ENCODE measurements around the gene ZNF778.

Gene ZNF778

DNA sequence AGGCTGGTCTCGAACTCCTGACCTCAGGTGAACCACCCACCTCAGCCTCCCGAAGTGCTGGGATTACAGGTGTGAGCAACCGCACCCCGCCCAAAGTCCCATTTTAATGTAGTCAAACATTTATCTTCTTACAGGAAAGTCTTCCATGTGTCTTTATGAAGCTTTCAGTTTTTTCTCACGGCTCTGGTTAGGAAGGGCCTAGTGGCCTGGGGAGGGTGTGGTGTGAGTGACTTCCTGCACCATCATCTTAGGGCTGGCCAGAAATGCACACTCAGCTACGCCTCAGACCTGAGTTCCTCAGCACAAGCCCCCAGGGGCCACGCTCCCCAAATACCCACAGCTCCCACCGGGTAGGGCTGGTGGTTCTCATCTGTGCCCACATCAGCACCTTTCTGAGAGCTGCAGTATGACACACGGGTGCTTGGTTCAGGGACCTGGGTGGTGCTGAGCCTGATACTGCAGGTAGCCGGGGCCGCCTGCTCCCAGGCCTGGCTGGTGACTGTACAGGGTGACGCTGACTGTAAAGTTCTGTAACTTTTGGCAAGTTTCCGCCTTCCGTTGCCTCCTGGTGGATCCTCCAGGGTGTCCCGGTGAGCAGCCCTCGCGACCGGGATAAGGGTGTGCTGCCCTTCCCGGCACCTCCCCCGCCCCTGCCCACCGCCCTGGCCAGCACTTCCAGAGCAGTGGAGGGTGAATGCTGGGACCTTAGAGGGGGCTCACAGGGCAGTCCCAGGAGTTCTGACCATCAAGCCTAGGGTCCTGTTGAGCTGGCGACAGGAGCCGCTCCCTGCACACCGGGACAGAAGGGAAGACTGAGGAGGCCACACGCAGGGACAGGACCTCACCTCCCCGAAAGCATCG lies 52.5 kb downstream of the ZNF778 start:
- Histone ChIP-seq H3K36me3 (ENCODE audit: control insufficient read depth in 1 of 2, insufficient read depth in 2 of 2, low read depth in 1 of 2, low read length in 2 of 2) (peaks cover 73 to 78% of the 10 kb centered on the region in 2 experiments), H2BK5ac (ENCODE audit: low read depth, low read length, poor library complexity, severe bottlenecking) (no peak overlapping the region), H4K91ac (ENCODE audit: low read length) (peak overlapping the region; percentile 28), H3K4ac (ENCODE audit: low read depth in 1 of 2, low read length in 2 of 2) (no peak overlapping the region), H3K27me3 (ENCODE audit: control insufficient read depth in 1 of 2, insufficient read depth in 1 of 2, low read length in 2 of 2) (no peaks in the 10 kb centered on the region), H3K27ac (ENCODE audit: low read length, poor library complexity, severe bottlenecking) (no peak overlapping the region), H2BK120ac (ENCODE audit: low read depth, low read length) (no peak overlapping the region), H3K23ac (ENCODE audit: low read length in 2 of 2) (no peak overlapping the region), H3K9ac (ENCODE audit: low read length) (peak overlapping the region; percentile 55), H2BK15ac (ENCODE audit: low read depth, poor library complexity, severe bottlenecking) (no peak overlapping the region), H3K18ac (ENCODE audit: low read depth in 1 of 2, low read length in 2 of 2) (no peak overlapping the region), H3K4me3 (ENCODE audit: insufficient read depth in 1 of 2, low read depth in 1 of 2, low read length in 2 of 2) (peak overlapping the region in 1 of 2 experiments; percentile 23), H3K4me2 (ENCODE audit: low read length, poor library complexity, severe bottlenecking) (no peak overlapping the region), H2BK12ac (ENCODE audit: low read length in 2 of 2) (no peak overlapping the region), H3K4me1 (ENCODE audit: control insufficient read depth, insufficient read depth, low read depth, low read length) (peaks cover 7% of the 10 kb centered on the region), H3K14ac (ENCODE audit: low read length in 2 of 2) (no peak overlapping the region), H3K9me3 (ENCODE audit: control insufficient read depth, low read length) (no peaks in the 10 kb centered on the region), H2AFZ (ENCODE audit: low read depth, low read length) (no peak overlapping the region), H3K79me1 (replicated peaks; ENCODE audit: low read length, poor library complexity, severe bottlenecking) (peaks cover 42% of the 10 kb centered on the region), H2AK5ac (ENCODE audit: low read length, severe bottlenecking) (no peak overlapping the region), H4K8ac (ENCODE audit: low read length) (no peak overlapping the region)
- DNase-seq, result no peak
- WGBS, result 97% methylated on average over 25 of the region's 27 CpGs

DNA sequence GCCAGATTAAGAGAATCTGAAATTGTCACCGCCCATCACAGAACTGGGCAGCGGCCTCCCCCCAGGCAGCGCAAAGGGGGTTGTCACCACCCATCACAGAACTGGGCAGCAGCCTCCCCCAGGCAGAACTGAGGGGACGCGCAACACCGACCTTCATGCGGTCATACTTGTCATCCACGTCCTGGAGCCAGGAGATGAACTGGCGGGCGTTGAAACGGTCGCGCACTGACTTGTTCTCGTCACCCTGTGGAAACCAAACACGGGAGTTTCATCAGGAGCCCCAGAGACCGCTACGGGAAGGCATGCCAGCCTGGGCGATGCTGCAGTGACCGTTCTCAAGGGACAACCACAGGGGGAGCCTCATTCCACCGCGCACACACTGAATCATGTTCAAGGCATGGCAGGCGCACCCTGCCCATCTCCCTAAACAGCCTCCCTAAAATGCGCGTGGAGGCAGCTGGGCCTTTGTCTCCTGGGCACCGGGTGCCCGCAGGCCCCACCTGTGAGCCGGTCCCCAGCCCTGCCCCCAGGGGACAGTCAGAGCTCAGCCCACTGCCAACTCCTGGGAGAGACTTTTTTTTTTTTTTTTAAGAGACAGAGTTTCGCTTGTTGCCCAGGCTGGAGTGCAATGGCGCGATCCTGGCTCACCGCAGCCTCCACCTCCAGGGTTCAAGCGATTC lies 53.3 kb downstream of the ZNF778 start:
- H3K9me3 ChIP-seq (ENCODE audit: control insufficient read depth, low read length), result no peaks in the 10 kb centered on the region
- no peak overlapping the region for H2BK15ac ChIP-seq (ENCODE audit: low read depth, poor library complexity, severe bottlenecking)
- 98% methylated on average over 32 of the region's 32 CpGs for WGBS
- no peak overlapping the region for H3K4me3 ChIP-seq (ENCODE audit: insufficient read depth in 1 of 2, low read depth in 1 of 2, low read length in 2 of 2)
- no peak overlapping the region for H3K4me2 ChIP-seq (ENCODE audit: low read length, poor library complexity, severe bottlenecking)
- peaks cover 10% of the 10 kb centered on the region for H3K4me1 ChIP-seq (ENCODE audit: control insufficient read depth, insufficient read depth, low read depth, low read length)
- no peak overlapping the region for H3K4ac ChIP-seq (ENCODE audit: low read depth in 1 of 2, low read length in 2 of 2)
- H3K27me3 ChIP-seq (ENCODE audit: control insufficient read depth in 1 of 2, insufficient read depth in 1 of 2, low read length in 2 of 2), result no peaks in the 10 kb centered on the region
- peaks cover 46% of the 10 kb centered on the region for H3K79me1 ChIP-seq (replicated peaks; ENCODE audit: low read length, poor library complexity, severe bottlenecking)
- H2BK12ac ChIP-seq (ENCODE audit: low read length in 2 of 2), result no peak overlapping the region
- no peak overlapping the region for H3K27ac ChIP-seq (ENCODE audit: low read length, poor library complexity, severe bottlenecking)
- H4K8ac ChIP-seq (ENCODE audit: low read length), result no peak overlapping the region
- H3K9ac ChIP-seq (ENCODE audit: low read length), result peak overlapping the region; percentile 55
- no peak overlapping the region for H2AFZ ChIP-seq (ENCODE audit: low read depth, low read length)
- no peak overlapping the region for H2AK5ac ChIP-seq (ENCODE audit: low read length, severe bottlenecking)
- H4K91ac ChIP-seq (ENCODE audit: low read length), result no peak overlapping the region
- no peak overlapping the region for H3K18ac ChIP-seq (ENCODE audit: low read depth in 1 of 2, low read length in 2 of 2)
- H2BK120ac ChIP-seq (ENCODE audit: low read depth, low read length), result no peak overlapping the region
- H2BK5ac ChIP-seq (ENCODE audit: low read depth, low read length, poor library complexity, severe bottlenecking), result no peak overlapping the region
- H3K23ac ChIP-seq (ENCODE audit: low read length in 2 of 2), result no peak overlapping the region
- no peak for DNase-seq
- no peak overlapping the region for H3K14ac ChIP-seq (ENCODE audit: low read length in 2 of 2)
- H3K36me3 ChIP-seq (ENCODE audit: control insufficient read depth in 1 of 2, insufficient read depth in 2 of 2, low read depth in 1 of 2, low read length in 2 of 2), result peaks cover 76 to 78% of the 10 kb centered on the region in 2 experiments

DNA sequence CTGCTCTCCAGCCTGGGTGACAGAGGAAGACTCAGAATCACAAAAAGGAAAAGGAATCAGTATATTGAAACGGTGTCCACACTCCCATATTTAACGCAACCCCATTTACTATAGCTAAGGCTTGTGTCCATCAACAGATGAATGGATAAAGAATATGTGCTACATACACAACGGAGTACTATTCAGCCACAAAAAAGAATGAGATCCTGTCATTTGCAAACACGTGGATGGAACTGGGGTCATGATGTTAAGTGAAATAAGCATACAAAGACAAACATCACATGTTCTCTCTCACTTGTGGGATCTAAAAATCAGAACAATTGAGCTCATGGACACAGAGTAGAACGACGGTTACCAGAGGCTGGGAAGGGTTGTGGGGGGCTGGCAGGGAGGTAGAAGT lies 55.1 kb downstream of the ZNF778 start:
- Histone ChIP-seq H3K9me3 (ENCODE audit: control insufficient read depth, low read length) (no peaks in the 10 kb centered on the region), H3K4me1 (ENCODE audit: control insufficient read depth, insufficient read depth, low read depth, low read length) (peaks cover 16% of the 10 kb centered on the region), H3K4me3 (ENCODE audit: insufficient read depth in 1 of 2, low read depth in 1 of 2, low read length in 2 of 2) (no peak overlapping the region), H2BK5ac (ENCODE audit: low read depth, low read length, poor library complexity, severe bottlenecking) (no peak overlapping the region), H2BK120ac (ENCODE audit: low read depth, low read length) (no peak overlapping the region), H3K79me1 (replicated peaks; ENCODE audit: low read length, poor library complexity, severe bottlenecking) (peaks cover 59% of the 10 kb centered on the region), H4K8ac (ENCODE audit: low read length) (no peak overlapping the region), H3K36me3 (ENCODE audit: control insufficient read depth in 1 of 2, insufficient read depth in 2 of 2, low read depth in 1 of 2, low read length in 2 of 2) (peaks cover 74 to 78% of the 10 kb centered on the region in 2 experiments), H2BK12ac (ENCODE audit: low read length in 2 of 2) (no peak overlapping the region), H3K4me2 (ENCODE audit: low read length, poor library complexity, severe bottlenecking) (no peak overlapping the region), H3K27ac (ENCODE audit: low read length, poor library complexity, severe bottlenecking) (no peak overlapping the region), H3K14ac (ENCODE audit: low read length in 2 of 2) (no peak overlapping the region), H3K4ac (ENCODE audit: low read depth in 1 of 2, low read length in 2 of 2) (no peak overlapping the region), H2AK5ac (ENCODE audit: low read length, severe bottlenecking) (no peak overlapping the region), H3K27me3 (ENCODE audit: control insufficient read depth in 1 of 2, insufficient read depth in 1 of 2, low read length in 2 of 2) (no peaks in the 10 kb centered on the region), H3K18ac (ENCODE audit: low read depth in 1 of 2, low read length in 2 of 2) (no peak overlapping the region), H3K23ac (ENCODE audit: low read length in 2 of 2) (no peak overlapping the region), H4K91ac (ENCODE audit: low read length) (no peak overlapping the region), H2BK15ac (ENCODE audit: low read depth, poor library complexity, severe bottlenecking) (no peak overlapping the region), H2AFZ (ENCODE audit: low read depth, low read length) (no peak overlapping the region), H3K9ac (ENCODE audit: low read length) (no peak overlapping the region)
- WGBS, result 100% methylated on average over 1 of the region's 6 CpGs
- DNase-seq, result no peak

DNA sequence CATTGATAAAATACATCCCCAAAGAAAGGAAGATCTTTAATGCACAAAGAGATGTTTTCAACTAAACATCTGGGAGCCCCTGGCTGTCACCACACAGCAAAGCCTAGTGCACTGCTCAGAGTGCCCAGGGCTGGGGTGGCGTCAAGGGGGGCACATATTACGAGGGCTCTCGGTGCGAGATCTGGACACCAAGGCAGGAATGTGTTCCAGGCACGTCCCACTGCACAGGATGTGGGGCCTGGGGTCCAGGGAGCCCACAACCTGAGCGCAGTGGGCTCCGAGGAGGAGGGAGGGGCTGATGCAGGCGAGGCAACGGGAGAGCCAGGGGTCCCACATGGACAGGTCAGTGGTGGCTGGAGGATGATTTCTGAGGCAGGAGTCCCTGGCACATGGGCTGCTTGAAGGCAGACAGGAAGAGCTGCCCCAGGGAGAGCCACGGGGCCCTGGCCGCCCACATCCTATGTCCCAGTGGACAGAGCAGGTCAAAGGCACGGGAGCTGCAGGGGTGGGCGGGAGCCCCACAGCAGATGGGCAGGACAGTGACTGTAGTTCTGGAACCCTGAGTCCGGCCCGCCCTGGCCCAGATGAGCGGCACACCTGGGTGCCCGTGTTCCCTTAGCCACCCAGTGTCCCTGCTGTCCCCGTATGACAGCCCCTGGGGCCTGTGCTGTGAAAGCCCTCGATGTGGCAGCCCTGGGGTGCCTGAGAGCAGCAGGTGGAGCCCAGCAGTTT lies 56.4 kb downstream of the ZNF778 start:
- WGBS, result 97% methylated on average over 19 of the region's 19 CpGs
- no peak overlapping the region for H2BK15ac ChIP-seq (ENCODE audit: low read depth, poor library complexity, severe bottlenecking)
- H3K18ac ChIP-seq (ENCODE audit: low read depth in 1 of 2, low read length in 2 of 2), result no peak overlapping the region
- no peak overlapping the region for H2AFZ ChIP-seq (ENCODE audit: low read depth, low read length)
- H4K91ac ChIP-seq (ENCODE audit: low read length), result no peak overlapping the region
- no peak overlapping the region for H3K9ac ChIP-seq (ENCODE audit: low read length)
- no peak overlapping the region for H3K23ac ChIP-seq (ENCODE audit: low read length in 2 of 2)
- H3K4me2 ChIP-seq (ENCODE audit: low read length, poor library complexity, severe bottlenecking), result no peak overlapping the region
- no peak overlapping the region for H3K4me3 ChIP-seq (ENCODE audit: insufficient read depth in 1 of 2, low read depth in 1 of 2, low read length in 2 of 2)
- H3K27ac ChIP-seq (ENCODE audit: low read length, poor library complexity, severe bottlenecking), result no peak overlapping the region
- H3K36me3 ChIP-seq (ENCODE audit: control insufficient read depth in 1 of 2, insufficient read depth in 2 of 2, low read depth in 1 of 2, low read length in 2 of 2), result peaks cover 85 to 86% of the 10 kb centered on the region in 2 experiments
- no peak overlapping the region for H3K4ac ChIP-seq (ENCODE audit: low read depth in 1 of 2, low read length in 2 of 2)
- no peak overlapping the region for H3K14ac ChIP-seq (ENCODE audit: low read length in 2 of 2)
- no peak overlapping the region for H2BK120ac ChIP-seq (ENCODE audit: low read depth, low read length)
- H3K4me1 ChIP-seq (ENCODE audit: control insufficient read depth, insufficient read depth, low read depth, low read length), result peaks cover 23% of the 10 kb centered on the region
- no peak overlapping the region for H4K8ac ChIP-seq (ENCODE audit: low read length)
- no peak overlapping the region for H2BK12ac ChIP-seq (ENCODE audit: low read length in 2 of 2)
- no peak overlapping the region for H2BK5ac ChIP-seq (ENCODE audit: low read depth, low read length, poor library complexity, severe bottlenecking)
- no peaks in the 10 kb centered on the region for H3K9me3 ChIP-seq (ENCODE audit: control insufficient read depth, low read length)
- H3K79me1 ChIP-seq (replicated peaks; ENCODE audit: low read length, poor library complexity, severe bottlenecking), result peaks cover 66% of the 10 kb centered on the region
- no peak overlapping the region for H2AK5ac ChIP-seq (ENCODE audit: low read length, severe bottlenecking)
- no peaks in the 10 kb centered on the region for H3K27me3 ChIP-seq (ENCODE audit: control insufficient read depth in 1 of 2, insufficient read depth in 1 of 2, low read length in 2 of 2)
- no peak for DNase-seq
